ENCODE results near the gene RIPOR2.

Gene RIPOR2

GRCh38 chr6:24908650-24909035 lies 27.1 kb downstream of the RIPOR2 start:
- no peaks in the 10 kb centered on the region for H3K9me3 ChIP-seq (ENCODE audit: control insufficient read depth, low read length)
- peaks cover 77% of the 10 kb centered on the region for H3K4me1 ChIP-seq (ENCODE audit: control insufficient read depth, insufficient read depth, low read length, poor library complexity, severe bottlenecking)

GRCh38 chr6:24907919-24908649 lies 27.7 kb downstream of the RIPOR2 start:
- H3K27me3 ChIP-seq (replicated peaks; ENCODE audit: control insufficient read depth, insufficient read depth, low read length, poor library complexity, severe bottlenecking) = no peaks in the 10 kb centered on the region
- peak overlapping the region; percentile 80 for H3K27ac ChIP-seq (ENCODE audit: insufficient read depth, low read length, poor library complexity, severe bottlenecking)
- no peaks in the 10 kb centered on the region for H3K9me3 ChIP-seq (ENCODE audit: control insufficient read depth, low read length)
- H3K4me1 ChIP-seq (ENCODE audit: control insufficient read depth, insufficient read depth, low read length, poor library complexity, severe bottlenecking) = peaks cover 76% of the 10 kb centered on the region
- H3K4me3 ChIP-seq (ENCODE audit: insufficient read depth, low read depth, low read length, poor library complexity, severe bottlenecking) = peak overlapping the region; percentile 56
- H3K36me3 ChIP-seq (ENCODE audit: control insufficient read depth, insufficient read depth, low read length) = peaks cover 42% of the 10 kb centered on the region
- no peak for DNase-seq

More at GRCh38 chr6:24908650-24909035, 27.1 kb downstream of the RIPOR2 start:
- DNase-seq = no peak
- Histone ChIP-seq H3K27ac (ENCODE audit: insufficient read depth, low read length, poor library complexity, severe bottlenecking) (peak overlapping the region; percentile 80), H3K4me3 (ENCODE audit: insufficient read depth, low read depth, low read length, poor library complexity, severe bottlenecking) (peak overlapping the region; percentile 56), H3K36me3 (ENCODE audit: control insufficient read depth, insufficient read depth, low read length) (peaks cover 42% of the 10 kb centered on the region), H3K27me3 (replicated peaks; ENCODE audit: control insufficient read depth, insufficient read depth, low read length, poor library complexity, severe bottlenecking) (no peaks in the 10 kb centered on the region)

GRCh38 chr6:24906314-24906713 lies 29.4 kb downstream of the RIPOR2 start:
- Histone ChIP-seq H3K27ac (ENCODE audit: insufficient read depth, low read length, poor library complexity, severe bottlenecking) (peak overlapping the region; percentile 38), H3K4me3 (ENCODE audit: insufficient read depth, low read depth, low read length, poor library complexity, severe bottlenecking) (no peak overlapping the region), H3K4me1 (ENCODE audit: control insufficient read depth, insufficient read depth, low read length, poor library complexity, severe bottlenecking) (peaks cover 72% of the 10 kb centered on the region), H3K9me3 (ENCODE audit: control insufficient read depth, low read length) (no peaks in the 10 kb centered on the region), H3K36me3 (ENCODE audit: control insufficient read depth, insufficient read depth, low read length) (peaks cover 44% of the 10 kb centered on the region), H3K27me3 (replicated peaks; ENCODE audit: control insufficient read depth, insufficient read depth, low read length, poor library complexity, severe bottlenecking) (no peaks in the 10 kb centered on the region)
- DNase-seq = no peak

GRCh38 chr6:24905483-24905882 lies 30.3 kb downstream of the RIPOR2 start:
- H3K4me1 ChIP-seq (ENCODE audit: control insufficient read depth, insufficient read depth, low read length, poor library complexity, severe bottlenecking) = peaks cover 79% of the 10 kb centered on the region
- no peaks in the 10 kb centered on the region for H3K9me3 ChIP-seq (ENCODE audit: control insufficient read depth, low read length)
- peaks cover 44% of the 10 kb centered on the region for H3K36me3 ChIP-seq (ENCODE audit: control insufficient read depth, insufficient read depth, low read length)
- no peak overlapping the region for H3K4me3 ChIP-seq (ENCODE audit: insufficient read depth, low read depth, low read length, poor library complexity, severe bottlenecking)
- H3K27me3 ChIP-seq (replicated peaks; ENCODE audit: control insufficient read depth, insufficient read depth, low read length, poor library complexity, severe bottlenecking) = no peaks in the 10 kb centered on the region
- H3K27ac ChIP-seq (ENCODE audit: insufficient read depth, low read length, poor library complexity, severe bottlenecking) = peak overlapping the region; percentile 37
- DNase-seq = no peak

GRCh38 chr6:24903681-24904080 lies 32.1 kb downstream of the RIPOR2 start:
- Histone ChIP-seq H3K4me3 (ENCODE audit: insufficient read depth, low read depth, low read length, poor library complexity, severe bottlenecking) (no peak overlapping the region), H3K27ac (ENCODE audit: insufficient read depth, low read length, poor library complexity, severe bottlenecking) (peak overlapping the region; percentile 40), H3K27me3 (replicated peaks; ENCODE audit: control insufficient read depth, insufficient read depth, low read length, poor library complexity, severe bottlenecking) (no peaks in the 10 kb centered on the region), H3K36me3 (ENCODE audit: control insufficient read depth, insufficient read depth, low read length) (peaks cover 44% of the 10 kb centered on the region), H3K9me3 (ENCODE audit: control insufficient read depth, low read length) (no peaks in the 10 kb centered on the region), H3K4me1 (ENCODE audit: control insufficient read depth, insufficient read depth, low read length, poor library complexity, severe bottlenecking) (peaks cover 74% of the 10 kb centered on the region)
- DNase-seq = no peak

- Histone ChIP-seq H3K9me3 (ENCODE audit: control insufficient read depth, low read length) (no peaks in the 10 kb centered on the region), H3K27ac (ENCODE audit: insufficient read depth, low read length, poor library complexity, severe bottlenecking) (peak overlapping the region; percentile 50), H3K36me3 (ENCODE audit: control insufficient read depth, insufficient read depth, low read length) (peaks cover 47% of the 10 kb centered on the region), H3K27me3 (replicated peaks; ENCODE audit: control insufficient read depth, insufficient read depth, low read length, poor library complexity, severe bottlenecking) (no peaks in the 10 kb centered on the region), H3K4me3 (ENCODE audit: insufficient read depth, low read depth, low read length, poor library complexity, severe bottlenecking) (no peak overlapping the region), H3K4me1 (ENCODE audit: control insufficient read depth, insufficient read depth, low read length, poor library complexity, severe bottlenecking) (peaks cover 67% of the 10 kb centered on the region)
- no peak for DNase-seq
Measured at GRCh38 chr6:24902782-24903181, 33.0 kb downstream of the RIPOR2 start.

- Histone ChIP-seq H3K4me3 (ENCODE audit: insufficient read depth, low read depth, low read length, poor library complexity, severe bottlenecking) (no peak overlapping the region), H3K27ac (ENCODE audit: insufficient read depth, low read length, poor library complexity, severe bottlenecking) (peak overlapping the region; percentile 61), H3K4me1 (ENCODE audit: control insufficient read depth, insufficient read depth, low read length, poor library complexity, severe bottlenecking) (peaks cover 65% of the 10 kb centered on the region), H3K27me3 (replicated peaks; ENCODE audit: control insufficient read depth, insufficient read depth, low read length, poor library complexity, severe bottlenecking) (no peaks in the 10 kb centered on the region), H3K9me3 (ENCODE audit: control insufficient read depth, low read length) (no peaks in the 10 kb centered on the region), H3K36me3 (ENCODE audit: control insufficient read depth, insufficient read depth, low read length) (peaks cover 48% of the 10 kb centered on the region)
- no peak for DNase-seq
Measured at GRCh38 chr6:24901698-24902328, 33.9 kb downstream of the RIPOR2 start.

GRCh38 chr6:24900917-24901697 lies 34.7 kb downstream of the RIPOR2 start:
- H3K4me3 ChIP-seq (ENCODE audit: insufficient read depth, low read depth, low read length, poor library complexity, severe bottlenecking) = no peak overlapping the region
- no peaks in the 10 kb centered on the region for H3K27me3 ChIP-seq (replicated peaks; ENCODE audit: control insufficient read depth, insufficient read depth, low read length, poor library complexity, severe bottlenecking)
- DNase-seq = no peak
- H3K4me1 ChIP-seq (ENCODE audit: control insufficient read depth, insufficient read depth, low read length, poor library complexity, severe bottlenecking) = peaks cover 58% of the 10 kb centered on the region
- H3K9me3 ChIP-seq (ENCODE audit: control insufficient read depth, low read length) = no peaks in the 10 kb centered on the region
- peak overlapping the region; percentile 61 for H3K27ac ChIP-seq (ENCODE audit: insufficient read depth, low read length, poor library complexity, severe bottlenecking)
- H3K36me3 ChIP-seq (ENCODE audit: control insufficient read depth, insufficient read depth, low read length) = peaks cover 45% of the 10 kb centered on the region

- H3K4me3 ChIP-seq (ENCODE audit: insufficient read depth, low read depth, low read length, poor library complexity, severe bottlenecking) = no peak overlapping the region
- H3K9me3 ChIP-seq (ENCODE audit: control insufficient read depth, low read length) = no peaks in the 10 kb centered on the region
- peak overlapping the region; percentile 61 for H3K27ac ChIP-seq (ENCODE audit: insufficient read depth, low read length, poor library complexity, severe bottlenecking)
- peaks cover 33% of the 10 kb centered on the region for H3K36me3 ChIP-seq (ENCODE audit: control insufficient read depth, insufficient read depth, low read length)
- peaks cover 59% of the 10 kb centered on the region for H3K4me1 ChIP-seq (ENCODE audit: control insufficient read depth, insufficient read depth, low read length, poor library complexity, severe bottlenecking)
- peak in 1 of 3 donors; percentile 13 for DNase-seq
- H3K27me3 ChIP-seq (replicated peaks; ENCODE audit: control insufficient read depth, insufficient read depth, low read length, poor library complexity, severe bottlenecking) = no peaks in the 10 kb centered on the region
Measured at GRCh38 chr6:24899997-24900325, 35.8 kb downstream of the RIPOR2 start.

All from effector memory CD4-positive, alpha-beta T cell (primary cell).